SU-DHL-6 (cell line): ENCODE data around the gene CLEC2D.

ENCODE experiments used
- H2AFZ ChIP-seq: fragments of 200-600 bp; sonication (generic); 2 replicates; pipeline ENCODE4 v1.6.1; 2014; ENCODE audit warnings: low read depth, mild to moderate bottlenecking, moderate library complexity, mixed read lengths, antibody characterized with exemption, low read length; ENCODE audit not compliant: severe bottlenecking
- H3F3A ChIP-seq: fragments of 200-600 bp; shearing (Covaris generic); 2 replicates; pipeline ENCODE4 v1.6.0; 2016; ENCODE audit warnings: antibody characterized with exemption, mild to moderate bottlenecking; ENCODE audit not compliant: insufficient read depth
- H3K27ac ChIP-seq: fragments of 200-600 bp; sonication (generic); 2 replicates; pipeline ENCODE4 v1.5.1; 2016; ENCODE audit warnings: low read depth, mild to moderate bottlenecking, low read length, moderate library complexity, mixed read lengths
- H3K27me3 ChIP-seq: fragments of 200-600 bp; sonication (generic), shearing (Covaris generic); 2 replicates; pipeline ENCODE4 v1.6.0; 2014; ENCODE audit warnings: mild to moderate bottlenecking, low read length
- H3K36me3 ChIP-seq: fragments of 200-600 bp; sonication (generic); 2 replicates; pipeline ENCODE4 v1.6.1; 2014; ENCODE audit warnings: mild to moderate bottlenecking, low read length, mixed read lengths
- H3K4me2 ChIP-seq: fragments of 300-600, 200-600 bp; shearing (Covaris generic), sonication (generic); 2 replicates; pipeline ENCODE4 v1.6.0; 2014; ENCODE audit warnings: low read length, low read depth, mild to moderate bottlenecking; ENCODE audit not compliant: poor library complexity, severe bottlenecking
- H3K4me3 ChIP-seq: fragments of 200-600 bp; sonication (generic); 2 replicates; pipeline ENCODE4 v1.5.1; 2014; ENCODE audit warnings: antibody characterized with exemption, low read length, mild to moderate bottlenecking, mixed read lengths; ENCODE audit not compliant: insufficient read depth, poor library complexity, severe bottlenecking
- H3K79me2 ChIP-seq: fragments of 200-600 bp; sonication (generic); 2 replicates; pipeline ENCODE4 v1.6.1; 2014; ENCODE audit warnings: mild to moderate bottlenecking, low read length, moderate library complexity; ENCODE audit not compliant: insufficient read depth
- H3K9ac ChIP-seq: fragments of 200-600 bp; sonication (generic); 2 replicates; pipeline ENCODE4 v1.7.0; 2014; ENCODE audit warnings: mild to moderate bottlenecking, low read length
- H3K9me2 ChIP-seq: fragments of 200-600 bp; sonication (generic); replicated peaks from 2 replicates; pipeline ENCODE4 v1.6.1; 2014; ENCODE audit warnings: low read length; ENCODE audit not compliant: insufficient read depth
- H3K9me3 ChIP-seq: fragments of 200-600 bp; sonication (generic); 2 replicates; pipeline ENCODE4 v1.6.1; 2014; ENCODE audit warnings: low read length, mixed read lengths; ENCODE audit not compliant: insufficient read depth
- H4K20me1 ChIP-seq: fragments of 200-600 bp; sonication (generic); 2 replicates; pipeline ENCODE4 v1.6.1; 2014; ENCODE audit warnings: low read depth, mild to moderate bottlenecking, antibody characterized with exemption, low read length, moderate library complexity, mixed read lengths
- CTCF ChIP-seq: fragments of 200-600 bp; sonication (generic); IDR thresholded peaks from one replicate; pipeline ENCODE4 v1.5.1; 2017; ENCODE audit warnings: antibody characterized with exemption, mild to moderate bottlenecking, low read length, moderate library complexity; ENCODE audit not compliant: insufficient read depth, poor library complexity, severe bottlenecking
- EZH2phosphoT487 ChIP-seq: fragments of 200-600 bp; sonication (generic), shearing (Covaris generic); conservative IDR thresholded peaks from 2 replicates; pipeline ENCODE4 v1.6.1; 2018; ENCODE audit warnings: mild to moderate bottlenecking, antibody characterized with exemption, low read length, moderate library complexity, mixed read lengths

The CLEC2D gene

GRCh38 chr12:9660046-9660445, 9.5 kb upstream of the CLEC2D start:
- Histone ChIP-seq H3K27ac (no peak overlapping the region), H3K4me3 (no peak overlapping the region), H3K9me3 (no peaks in the 10 kb centered on the region), H3K9ac (no peak overlapping the region), H2AFZ (no peak overlapping the region), H3K27me3 (no peaks in the 10 kb centered on the region), H3K36me3 (peaks cover 9% of the 10 kb centered on the region; the same call in 1 of the 2 replicates), H3K79me2 (no peaks in the 10 kb centered on the region), H3K9me2 (no peaks in the 10 kb centered on the region), H3K4me2 (no peak overlapping the region), H4K20me1 (no peaks in the 10 kb centered on the region), H3F3A (peaks cover 3% of the 10 kb centered on the region; the same call in 1 of the 2 replicates)
- TF ChIP-seq CTCF, result no peak
- TF ChIP-seq EZH2phosphoT487, result no peak

GRCh38 chr12:9661720-9662119, 7.8 kb upstream of the CLEC2D start:
- peaks cover 3% of the 10 kb centered on the region; the same call in 1 of the 2 replicates for H3F3A ChIP-seq
- H3K27ac ChIP-seq, result no peak overlapping the region
- no peak overlapping the region for H3K4me3 ChIP-seq
- no peaks in the 10 kb centered on the region for H3K9me3 ChIP-seq
- H3K9ac ChIP-seq, result no peak overlapping the region
- H3K36me3 ChIP-seq, result peaks cover 6% of the 10 kb centered on the region; the same call in 1 of the 2 replicates
- H2AFZ ChIP-seq, result no peak overlapping the region
- H3K4me2 ChIP-seq, result no peak overlapping the region
- no peaks in the 10 kb centered on the region for H3K79me2 ChIP-seq
- no peaks in the 10 kb centered on the region for H3K27me3 ChIP-seq
- no peaks in the 10 kb centered on the region for H3K9me2 ChIP-seq
- TF ChIP-seq CTCF (no peak), EZH2phosphoT487 (no peak)
- H4K20me1 ChIP-seq, result no peaks in the 10 kb centered on the region

GRCh38 chr12:9662488-9662887, 7.0 kb upstream of the CLEC2D start:
- H3K27ac ChIP-seq, result peak overlapping the region; percentile 51
- no peak for TF ChIP-seq CTCF
- no peak for TF ChIP-seq EZH2phosphoT487
- no peaks in the 10 kb centered on the region for H4K20me1 ChIP-seq
- no peak overlapping the region for H2AFZ ChIP-seq
- 0 out of 2 replicates have a peak overlapping the region, but pooled peaks have one; percentile 21 for H3K9ac ChIP-seq
- no peaks in the 10 kb centered on the region for H3K79me2 ChIP-seq
- H3K9me2 ChIP-seq, result no peaks in the 10 kb centered on the region
- H3F3A ChIP-seq, result peaks cover 4% of the 10 kb centered on the region; the same call in 1 of the 2 replicates
- H3K36me3 ChIP-seq, result peaks cover 6% of the 10 kb centered on the region; the same call in 1 of the 2 replicates
- H3K9me3 ChIP-seq, result no peaks in the 10 kb centered on the region
- no peak overlapping the region for H3K4me2 ChIP-seq
- no peaks in the 10 kb centered on the region for H3K27me3 ChIP-seq
- H3K4me3 ChIP-seq, result no peak overlapping the region
